Posterior vena cava (tissue), 2 donors: Measurements from ENCODE around the gene ZFP42. TPM values are rescaled to one million over a fixed set of nuclear protein-coding genes. Genes with fewer than 3 reads are reported as not detected.

Experiments
- total RNA-seq, 2 donors: library from RNA; stranded (reverse); fragmentation: NEBNext Ultra II Directional; extraction: Animal tissue kit (Norgen Biotek cat#: 25700); gene quantifications; one replicate each; pipeline ENCODE4 v1.2.1, GENCODE V29; 2021
- donor health status: DM: yes; HTN: yes; CAD: no.
- donor health status: DM: yes; HTN: yes; CAD: no.

Gene ZFP42
- total RNA-seq, 2 donors from 2014 or later = not detected

Other genes with a start within 250 kb of the ZFP42 start
- not detected for gene TRIML2, start 113.8 kb downstream of the ZFP42 start, total RNA-seq
- gene TRIML1, start 143.7 kb downstream of the ZFP42 start, total RNA-seq = not detected